K562 (cell line): ENCODE measurements around the gene PFKL. TPM values are rescaled to one million over a fixed set of nuclear protein-coding genes. Genes with fewer than 3 reads are reported as not detected.

Experiments used
- ATAC-seq: fragments of 200-7000 bp; cut with Tn5 transposase; 3 replicates; pipeline ENCODE4 v1.9.1; 2020; ENCODE audit warnings: moderate library complexity
- BruUV-seq: library from RNA; stranded (reverse); fragments of 400-500 nt; replicated peaks from 2 replicates; lab custom pipeline; 2021; lab: Mats Ljungman, UMichigan
- CTCF ChIA-PET: fragments of 300-600 bp; formaldehyde crosslinking; extraction: SDS; loops from one replicate; lab custom pipeline; 2021; ENCODE audit warnings: low intra/inter-chr PET ratio; lab: Yijun Ruan, JAX
- POLR2A ChIA-PET: fragments of 300-600, 350-650 bp; sonication (Branson Sonifier 250); formaldehyde crosslinking; extraction: SDS; loops from one replicate; lab custom pipeline; 2021; ENCODE audit warnings: antibody characterized with exemption, inconsistent platforms; lab: Yijun Ruan, JAX
- DNase-seq, 4 experiments: peaks; one replicate each; pipeline versions ENCODE4 v3.0.0 to v3.0.0-alpha.2; 2011 to 2018; ENCODE audit warnings: low spot score in 3 of 4, mixed read lengths in 3 of 4; ENCODE audit errors: extremely low read depth in 1 of 4
- FAIRE-seq: peaks from 2 replicates; lab custom pipeline; 2011; peaks lifted over from hg19 to GRCh38; lab: Jason Lieb, UNC
- H2AFZ ChIP-seq: 2 replicates; pipeline ENCODE4 v1.6.0; 2011; ENCODE audit warnings: low read depth, low read length, control low read depth, inconsistent platforms
- H3K27ac ChIP-seq: fragments of 200-600 bp; 3 replicates; pipeline ENCODE4 v1.8.0; 2011; ENCODE audit warnings: low read depth, mild to moderate bottlenecking, control low read depth, inconsistent platforms, low read length, moderate library complexity, mixed read lengths; ENCODE audit errors: extremely low read depth
- H3K27me3 ChIP-seq, 2 experiments: fragments of 300-600 bp in 1 of 2; 2 replicates in 1 of 2; 3 replicates in 1 of 2; pipeline versions ENCODE4 v1.6.0 to v1.8.0; 2011; ENCODE audit warnings: inconsistent platforms in 2 of 2, low read length in 2 of 2, mild to moderate bottlenecking in 1 of 2, mixed read lengths in 1 of 2, moderate library complexity in 1 of 2; ENCODE audit not compliant: control insufficient read depth in 2 of 2, insufficient read depth in 2 of 2
- H3K36me3 ChIP-seq: fragments of 300-600 bp; 3 replicates; pipeline ENCODE4 v1.8.0; 2011; ENCODE audit warnings: mild to moderate bottlenecking, low read length, inconsistent platforms; ENCODE audit not compliant: control insufficient read depth, insufficient read depth
- H3K4me1 ChIP-seq, 2 experiments: fragments of 200-600 bp in 1 of 2; replicated peaks in 1 of 2; 2 replicates in 1 of 2; 3 replicates in 1 of 2; pipeline versions ENCODE4 v1.5.1 to v1.8.0; 2011; ENCODE audit warnings: inconsistent platforms in 2 of 2, low read length in 2 of 2, mild to moderate bottlenecking in 1 of 2, mixed read lengths in 1 of 2, moderate library complexity in 1 of 2; ENCODE audit not compliant: control insufficient read depth in 2 of 2, insufficient read depth in 2 of 2
- H3K4me2 ChIP-seq: 2 replicates; pipeline ENCODE4 v1.6.1; 2011; ENCODE audit warnings: low read length, control low read depth, inconsistent platforms, mixed read lengths; ENCODE audit not compliant: insufficient read depth
- H3K4me3 ChIP-seq: fragments of 200-600 bp; sonication (generic), shearing (Covaris generic); 2 replicates; pipeline ENCODE4 v1.5.1; 2016; ENCODE audit warnings: control low read depth, inconsistent platforms
- H3K79me2 ChIP-seq: fragments of 200-600 bp; 3 replicates; pipeline ENCODE4 v1.8.0; 2011; ENCODE audit warnings: low read length, inconsistent platforms; ENCODE audit not compliant: control insufficient read depth, insufficient read depth
- H3K9ac ChIP-seq, 2 experiments: 2 replicates each; pipeline versions ENCODE4 v1.6.0 to v1.6.1; 2011; ENCODE audit warnings: low read depth in 2 of 2, low read length in 2 of 2, control low read depth in 1 of 2, inconsistent platforms in 1 of 2, mild to moderate bottlenecking in 1 of 2, mixed read lengths in 1 of 2; ENCODE audit not compliant: insufficient read depth in 1 of 2
- H3K9me1 ChIP-seq: one replicate; pipeline ENCODE4 v1.6.0; 2011; ENCODE audit warnings: inconsistent platforms, mild to moderate bottlenecking, low read length, moderate library complexity; ENCODE audit not compliant: control insufficient read depth, insufficient read depth
- H3K9me3 ChIP-seq: replicated peaks from 2 replicates; pipeline ENCODE4 v1.5.1; 2011; ENCODE audit warnings: low read depth, low read length, inconsistent platforms; ENCODE audit not compliant: control insufficient read depth, insufficient read depth
- H4K20me1 ChIP-seq: replicated peaks from 2 replicates; pipeline ENCODE4 v1.6.1; 2011; ENCODE audit warnings: low read length, inconsistent platforms, mixed read lengths; ENCODE audit not compliant: control insufficient read depth, insufficient read depth
- CTCF ChIP-seq, 3 experiments: IDR thresholded peaks in 2 of 3; conservative IDR thresholded peaks in 1 of 3; 2 replicates each; pipeline ENCODE4 v1.5.1; 2011 to 2012; ENCODE audit warnings: low read length in 3 of 3, mild to moderate bottlenecking in 3 of 3, control low read depth in 2 of 3, improper control_type of control experiment in 1 of 3, inconsistent platforms in 1 of 3, low read depth in 1 of 3, mixed read lengths in 1 of 3, moderate library complexity in 1 of 3; ENCODE audit not compliant: insufficient read depth in 2 of 3
- FIP1L1 ChIP-seq: fragments of 200-400 bp; formaldehyde crosslinking; IDR thresholded peaks from 2 replicates; pipeline ENCODE4 v1.6.1; 2018; ENCODE audit warnings: mild to moderate bottlenecking, low read depth, low read length; ENCODE audit not compliant: poor library complexity, severe bottlenecking
- TAF1 ChIP-seq: IDR thresholded peaks from 2 replicates; pipeline ENCODE4 v1.6.1; 2011; ENCODE audit warnings: mild to moderate bottlenecking, low read length, moderate library complexity; ENCODE audit not compliant: insufficient read depth, control insufficient read depth, severe bottlenecking; ENCODE audit errors: extremely low read depth
- TRIM25 ChIP-seq: fragments of 450-650 bp; IDR thresholded peaks from 2 replicates; pipeline ENCODE4 v1.7.0; 2016; ENCODE audit warnings: borderline replicate concordance
- WGBS: fragments of 100-300 bp; shearing (Covaris generic); methylation state at CpG from one replicate; pipeline ENCODE4 v1.1.6; 2016; ENCODE audit warnings: low coverage, mixed read lengths; ENCODE audit not compliant: insufficient coverage; ENCODE audit errors: missing lambda C conversion rate; 5-methylcytosine and 5-hydroxymethylcytosine counted together
- in situ Hi-C: fragments of 300-500 bp; cut with MboI; formaldehyde crosslinking; loops from 4 replicates; pipeline ENCODE4 v1.15.0; 2018; ENCODE audit warnings: inconsistent platforms, mixed read lengths
- intact Hi-C: fragments of 100-400 bp; cut with micrococcal nuclease; formaldehyde crosslinking; loops from 2 replicates; pipeline ENCODE4 v1.14.2; 2022
- polyA plus RNA-seq, 8 experiments: library from polyadenylated mRNA; depleted of rRNA in 4 of 8; stranded (reverse) in 5 of 8; unstranded in 3 of 8; fragments of >200 nt; fragmentation: Nextera tagmentation in 2 of 8; fragmentation: Illumina TruSeq in 1 of 8; extraction: Ambion mirVana in 2 of 8; extraction: Trizol in 1 of 8; gene quantifications; 2 replicates each; pipeline versions ENCODE4 v1.2.1 to v1.2.3, GENCODE V29; 2011 to 2014; ENCODE audit warnings: inconsistent platforms in 1 of 8, missing spikeins in 1 of 8
- total RNA-seq, 7 experiments: library from RNA; depleted of rRNA in 6 of 7; stranded (reverse); fragments of >200 nt in 6 of 7; fragmentation: Illumina TruSeq in 2 of 7; extraction: Trizol in 2 of 7; gene quantifications; 2 replicates each; pipeline versions ENCODE4 v1.2.1 to v1.2.3, GENCODE V29; 2011 to 2021; ENCODE audit warnings: low replicate concordance in 1 of 7

PFKL gene
- total and polyA plus RNA-seq, 9 of the 15 experiments (the other 6 are each of a cell fraction or from before 2014, with no cell fraction given) = 1.1 to 124 (median 45.6) TPM

GRCh38 chr21:44368711-44369446 is 69.0 kb downstream of the PFKL start:
- no peaks in the 10 kb centered on the region for H3K9me3 ChIP-seq
- H3K27ac ChIP-seq = no peak overlapping the region
- no peaks in the 10 kb centered on the region for H3K36me3 ChIP-seq
- H3K4me2 ChIP-seq = no peak overlapping the region
- H3K4me3 ChIP-seq = no peak overlapping the region
- ATAC-seq (peak; percentile 61), FAIRE-seq (no peak), DNase-seq (peak in 2 of 4 experiments; percentile 39 to 41)
- ChIA-PET CTCF (no interaction called here), POLR2A (interaction anchor here (0.6 kb wide), 2 partner anchors 9 to 341 kb away, joined by 3 read pairs; no protein-coding TSS in a partner anchor)
- no peak overlapping the region for H2AFZ ChIP-seq
- H3K9me1 ChIP-seq = no peaks in the 10 kb centered on the region
- BruUV-seq = no TSS peak
- TF ChIP-seq TAF1 (no peak), TRIM25 (no peak), FIP1L1 (peak; percentile 32), CTCF (IDR thresholded peaks at IDR 0.05 in 2 of 3, conservative IDR thresholded peaks at IDR 0.05 in 1 of 3; ENCODE audit: insufficient read depth in 2 of 3, low read depth in 1 of 3, low read length in 3 of 3) (peak in 1 of 3 experiments; percentile 27; a peak in 1 of 6 replicates)
- WGBS = 11% methylated on average over 35 of the region's 35 CpGs
- peaks cover 50 to 83% of the 10 kb centered on the region in 2 experiments for H3K27me3 ChIP-seq
- H3K9ac ChIP-seq = no peak overlapping the region
- peaks cover 0 to 36% of the 10 kb centered on the region in 2 experiments; a peak in 4 of 5 replicates for H3K4me1 ChIP-seq
- intact Hi-C loops (no loop called here), in situ Hi-C loops (no loop called here)
- H4K20me1 ChIP-seq = no peaks in the 10 kb centered on the region; the same call in 1 of the 2 replicates
- no peaks in the 10 kb centered on the region for H3K79me2 ChIP-seq
